GM12891 (cell line): ENCODE results near the gene PPP1R3F. TPM values are rescaled to one million over a fixed set of nuclear protein-coding genes. Genes with fewer than 3 reads are reported as not detected.
A peak's percentile ranks its signal among the peaks of the same experiment; 100 is the strongest.

Experiments
- DNase-seq: peaks from one replicate; pipeline ENCODE4 v3.0.0; 2011; ENCODE audit warnings: low spot score; ENCODE audit not compliant: insufficient read length
- FAIRE-seq: peaks from 2 replicates; lab custom pipeline; 2011; peaks lifted over from hg19 to GRCh38; lab: Jason Lieb, UNC
- PAX5 ChIP-seq: IDR thresholded peaks from 2 replicates; pipeline ENCODE4 v1.6.1; 2011; ENCODE audit warnings: low read length, moderate library complexity, mild to moderate bottlenecking; ENCODE audit not compliant: insufficient read depth, severe bottlenecking
- POLR2A ChIP-seq: IDR thresholded peaks from 2 replicates; pipeline ENCODE4 v1.6.1; 2011; ENCODE audit warnings: low read depth, low read length, control low read depth
- POLR2AphosphoS5 ChIP-seq: IDR thresholded peaks from 2 replicates; pipeline ENCODE4 v1.6.1; 2011; ENCODE audit warnings: low read depth, low read length, control low read depth
- POU2F2 ChIP-seq: IDR thresholded peaks from 2 replicates; pipeline ENCODE4 v1.6.1; 2011; ENCODE audit warnings: low read depth, mild to moderate bottlenecking, control low read depth, low read length, moderate library complexity
- SPI1 ChIP-seq: IDR thresholded peaks from 2 replicates; pipeline ENCODE4 v1.6.1; 2011; ENCODE audit warnings: low read depth, low read length, control low read depth
- TAF1 ChIP-seq: IDR thresholded peaks from 2 replicates; pipeline ENCODE4 v1.6.1; 2011; ENCODE audit warnings: low read depth, low read length, control low read depth
- polyA plus RNA-seq: library from polyadenylated mRNA; unstranded; fragments of >200 nt; gene quantifications from one replicate; pipeline ENCODE4 v1.2.1, GENCODE V29; 2012; ENCODE audit warnings: low read depth, missing spikeins, inconsistent platforms; ENCODE audit not compliant: missing spikeins

PPP1R3F gene, protein sequence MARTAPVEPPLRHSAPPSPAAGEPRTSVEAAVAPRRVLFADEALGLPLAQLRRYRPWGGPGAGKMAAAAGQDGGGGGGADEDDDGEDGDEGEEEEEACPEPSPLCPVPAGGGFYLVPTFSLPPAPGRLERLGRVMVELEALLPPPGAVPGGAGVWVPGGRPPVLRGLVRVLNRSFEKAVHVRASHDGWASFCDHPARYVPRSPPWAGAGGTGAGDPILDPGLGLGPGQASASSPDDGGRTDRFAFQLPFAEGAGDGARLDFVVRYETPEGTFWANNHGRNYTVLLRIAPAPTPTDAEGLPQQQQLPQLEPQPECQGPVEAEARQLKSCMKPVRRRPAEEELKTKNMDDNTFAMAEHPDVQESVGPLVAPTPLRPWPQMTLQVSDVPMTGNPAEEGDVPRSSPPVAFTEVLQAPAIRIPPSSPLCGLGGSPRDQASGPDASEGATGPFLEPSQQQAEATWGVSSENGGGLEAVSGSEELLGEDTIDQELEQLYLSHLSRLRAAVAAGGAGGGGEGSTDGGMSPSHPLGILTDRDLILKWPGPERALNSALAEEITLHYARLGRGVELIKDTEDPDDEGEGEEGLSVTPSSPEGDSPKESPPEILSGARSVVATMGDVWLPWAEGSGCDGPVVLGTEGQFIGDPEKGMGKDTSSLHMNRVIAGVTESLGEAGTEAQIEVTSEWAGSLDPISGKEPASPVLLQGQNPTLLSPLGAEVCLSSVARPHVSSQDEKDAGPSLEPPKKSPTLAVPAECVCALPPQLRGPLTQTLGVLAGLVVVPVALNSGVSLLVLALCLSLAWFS
- polyA plus RNA-seq = 1.8 TPM

DNA sequence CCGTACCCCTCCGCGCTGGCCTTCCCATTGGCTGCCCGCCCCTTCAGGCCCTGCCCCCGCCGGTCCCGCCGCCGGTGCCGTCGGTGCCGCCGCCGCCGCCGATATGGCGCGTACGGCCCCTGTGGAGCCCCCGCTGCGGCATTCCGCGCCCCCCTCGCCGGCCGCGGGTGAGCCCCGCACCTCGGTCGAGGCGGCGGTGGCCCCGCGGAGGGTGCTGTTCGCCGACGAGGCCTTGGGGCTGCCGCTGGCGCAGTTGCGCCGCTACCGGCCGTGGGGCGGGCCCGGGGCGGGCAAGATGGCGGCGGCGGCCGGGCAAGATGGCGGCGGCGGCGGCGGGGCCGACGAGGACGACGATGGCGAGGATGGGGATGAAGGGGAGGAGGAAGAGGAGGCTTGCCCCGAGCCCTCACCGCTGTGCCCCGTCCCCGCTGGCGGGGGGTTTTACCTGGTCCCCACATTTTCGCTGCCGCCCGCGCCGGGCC, at the start of gene PPP1R3F:
PPP1R3F (plus strand) TSS at position 27 of the 482 bp plus-strand sequence; CDS start at position 104, 77 bp downstream.
- TF ChIP-seq POU2F2 (no peak), TAF1 (no peak), SPI1 (no peak), POLR2AphosphoS5 (no peak), PAX5 (no peak), POLR2A (no peak)
- DNase-seq = no peak
- no peak for FAIRE-seq

DNA sequence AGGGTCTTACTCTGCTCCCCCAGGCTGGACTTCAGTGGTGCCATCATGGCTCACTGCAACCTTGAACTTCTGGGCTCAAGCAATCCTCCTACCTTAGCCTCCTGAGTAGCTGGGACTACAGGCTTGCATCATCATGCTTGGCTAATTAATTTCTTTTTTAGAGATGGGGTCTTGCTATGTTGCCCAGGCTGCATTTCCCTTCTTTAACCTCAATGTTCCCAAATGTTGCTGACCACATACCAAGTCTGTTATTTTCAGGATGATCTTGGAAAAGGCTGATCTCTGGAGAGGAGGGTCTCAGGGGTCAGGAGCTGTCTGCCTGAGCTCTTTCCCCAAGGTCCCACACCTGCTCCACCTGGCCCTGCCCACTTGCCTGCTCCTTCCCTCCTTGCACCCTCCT, 49.5 kb upstream of the PPP1R3F start:
- FAIRE-seq (no peak), DNase-seq (no peak)
- no peak for TF ChIP-seq SPI1
- no peak for TF ChIP-seq PAX5
- TF ChIP-seq TAF1 = no peak
- TF ChIP-seq POLR2A = no peak

DNA sequence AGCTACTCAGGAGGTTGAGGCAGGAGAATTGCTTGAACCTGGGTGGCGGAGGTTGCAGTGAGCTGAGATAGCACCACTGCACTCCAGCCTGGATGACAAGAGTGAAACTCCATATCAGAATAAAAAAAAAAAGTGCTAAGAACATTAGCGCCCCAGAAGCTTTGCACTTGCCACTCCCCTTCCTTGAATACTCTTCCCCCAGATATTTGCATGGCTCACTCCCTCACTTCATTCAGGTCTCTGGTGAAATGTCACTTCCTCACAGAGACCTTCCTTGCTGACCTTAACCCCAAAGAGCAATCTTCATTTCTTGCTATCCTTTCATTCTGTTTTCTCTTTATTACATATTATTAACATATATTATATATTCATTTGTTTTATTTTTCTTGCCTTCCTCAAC, 47.7 kb upstream of the PPP1R3F start:
- no peak for TF ChIP-seq POLR2AphosphoS5
- no peak for TF ChIP-seq POLR2A
- TF ChIP-seq SPI1 = no peak
- TF ChIP-seq TAF1 = no peak
- TF ChIP-seq PAX5 = no peak
- no peak for TF ChIP-seq POU2F2
- no peak for FAIRE-seq
- no peak for DNase-seq

DNA sequence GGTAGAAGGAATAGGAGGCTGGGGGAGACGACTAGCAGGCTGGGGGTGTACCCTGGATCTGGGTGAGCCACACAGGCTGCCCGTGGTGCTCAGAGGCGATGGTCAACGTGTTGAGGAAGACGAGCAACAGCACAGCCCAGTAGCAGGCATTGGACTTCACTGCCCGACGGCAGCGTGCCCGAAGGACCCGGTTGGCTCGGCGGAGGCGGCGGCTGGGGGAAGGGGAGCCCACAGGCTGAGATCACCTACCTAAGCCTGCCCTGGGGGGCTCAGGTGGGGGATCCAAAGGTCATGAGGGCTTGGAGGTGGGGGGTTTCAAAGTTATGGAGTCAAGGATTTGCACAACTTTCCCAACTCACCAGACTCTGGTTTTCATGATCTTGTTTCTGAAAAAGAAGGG, 43.7 kb upstream of the PPP1R3F start:
- DNase-seq (no peak), FAIRE-seq (no peak)

DNA sequence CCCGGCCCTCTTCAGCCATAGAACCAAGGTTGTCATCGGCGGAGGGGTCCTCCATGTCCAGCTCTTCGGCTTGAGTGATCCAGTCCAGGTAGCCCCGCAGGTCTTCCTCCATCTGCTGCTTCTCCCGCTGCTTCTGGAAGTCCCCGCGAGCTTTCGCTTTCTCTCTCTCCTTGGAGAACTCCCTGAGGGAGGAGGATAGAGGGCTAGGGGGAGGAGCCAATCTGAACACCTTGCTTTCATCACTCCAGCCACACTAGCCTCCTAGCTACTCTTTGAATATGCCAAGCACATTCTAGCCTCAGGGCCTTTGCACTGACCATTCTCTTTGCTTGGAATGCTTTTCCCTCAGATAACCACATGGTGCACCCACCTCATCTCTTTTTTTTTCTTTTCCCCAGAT, 42.6 kb upstream of the PPP1R3F start:
- no peak for DNase-seq
- FAIRE-seq = no peak
- TF ChIP-seq PAX5 (no peak), SPI1 (no peak), POLR2A (no peak), POLR2AphosphoS5 (no peak), POU2F2 (no peak), TAF1 (no peak)

More for the DNA sequence above, 43.7 kb upstream of the PPP1R3F start:
- TF ChIP-seq POLR2AphosphoS5 = no peak
- no peak for TF ChIP-seq TAF1
- TF ChIP-seq SPI1 = no peak
- TF ChIP-seq POLR2A = no peak
- TF ChIP-seq PAX5 = no peak
- TF ChIP-seq POU2F2 = no peak

DNA sequence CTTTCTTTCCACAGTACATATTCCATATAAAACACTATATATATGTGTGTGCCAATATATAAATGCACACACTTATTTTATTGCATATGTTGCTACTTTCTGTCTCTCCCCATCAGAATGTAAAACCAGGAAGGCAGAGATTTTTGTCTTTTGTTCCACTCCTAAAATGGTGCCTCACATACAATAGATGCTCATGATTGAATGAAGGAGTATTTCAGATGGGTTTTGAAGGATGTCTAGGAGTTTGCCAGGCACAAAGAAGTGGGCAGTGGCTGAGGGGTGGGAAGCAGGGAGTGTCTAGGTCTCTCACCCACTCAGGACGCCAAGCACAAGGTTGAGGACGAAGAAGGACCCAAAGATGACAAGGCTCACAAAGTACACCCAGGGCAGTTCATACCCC, 41.9 kb upstream of the PPP1R3F start:
- TF ChIP-seq TAF1 = no peak
- no peak for TF ChIP-seq POLR2AphosphoS5
- TF ChIP-seq SPI1 = no peak
- no peak for FAIRE-seq

DNA sequence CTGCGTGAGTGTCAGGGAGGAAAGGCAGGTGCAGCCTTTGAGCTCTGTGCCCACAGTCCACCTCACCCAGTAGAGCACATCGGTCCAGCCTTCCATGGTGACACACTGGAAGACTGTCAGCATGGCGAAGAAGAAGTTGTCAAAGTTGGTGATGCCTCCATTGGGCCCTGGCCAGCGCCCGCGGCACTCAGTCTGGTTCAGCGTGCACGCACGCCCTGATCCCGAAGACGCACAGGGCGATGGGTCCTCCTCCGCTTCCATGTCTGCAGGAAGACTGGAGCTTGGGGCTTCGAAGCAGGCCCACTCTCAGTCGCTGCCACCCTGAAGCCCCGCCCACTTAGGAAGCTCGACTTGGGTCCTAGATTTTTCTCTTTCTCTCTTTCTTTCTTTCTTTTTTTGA, 41.4 kb upstream of the PPP1R3F start:
- no peak for DNase-seq
- FAIRE-seq = no peak
- no peak for TF ChIP-seq POLR2A
- TF ChIP-seq POLR2AphosphoS5 = no peak
- TF ChIP-seq POU2F2 = no peak
- TF ChIP-seq SPI1 = no peak
- no peak for TF ChIP-seq TAF1
- TF ChIP-seq PAX5 = no peak

More for the DNA sequence above, 41.9 kb upstream of the PPP1R3F start:
- DNase-seq = no peak

DNA sequence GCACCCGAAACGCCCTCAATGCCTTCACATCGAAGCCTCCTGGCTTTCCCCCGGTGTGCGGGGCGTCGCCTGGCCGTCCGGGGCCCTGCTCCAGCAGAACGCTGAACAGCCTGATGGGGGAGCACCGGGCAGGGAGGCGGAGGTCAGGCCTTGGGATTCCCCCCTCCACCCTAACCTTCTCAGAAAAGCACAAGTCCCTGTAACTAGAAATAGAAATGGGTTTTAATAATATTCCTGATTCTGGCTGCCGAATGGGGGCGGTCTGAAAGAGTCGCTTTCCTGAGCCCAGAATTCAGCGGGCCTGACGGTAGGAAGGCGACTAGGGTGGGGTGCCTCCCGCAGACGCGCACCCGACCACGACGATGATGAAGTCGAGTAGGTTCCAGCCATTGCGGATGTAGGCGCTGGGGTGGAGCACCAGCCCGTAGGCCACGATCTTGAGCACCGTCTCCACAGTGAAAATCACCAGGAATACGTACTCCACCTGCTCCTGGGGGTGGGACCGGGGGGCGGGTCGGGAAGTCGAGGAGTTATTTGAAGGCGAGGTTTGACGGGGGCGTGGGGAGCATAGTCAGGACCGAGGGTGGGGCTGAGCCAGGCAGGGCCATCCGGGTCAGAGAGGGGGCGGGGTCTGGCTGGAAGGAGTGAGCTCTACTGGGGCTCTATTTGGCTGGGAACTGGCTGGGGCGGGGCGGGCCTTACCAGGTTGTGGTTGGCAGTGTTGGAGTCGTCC, 38.9 kb upstream of the PPP1R3F start:
- FAIRE-seq (no peak), DNase-seq (peak; percentile 65)
- TF ChIP-seq POLR2AphosphoS5 = no peak
- TF ChIP-seq POLR2A = no peak
- TF ChIP-seq TAF1 = no peak
- no peak for TF ChIP-seq SPI1
- TF ChIP-seq PAX5 = no peak
- no peak for TF ChIP-seq POU2F2

DNA sequence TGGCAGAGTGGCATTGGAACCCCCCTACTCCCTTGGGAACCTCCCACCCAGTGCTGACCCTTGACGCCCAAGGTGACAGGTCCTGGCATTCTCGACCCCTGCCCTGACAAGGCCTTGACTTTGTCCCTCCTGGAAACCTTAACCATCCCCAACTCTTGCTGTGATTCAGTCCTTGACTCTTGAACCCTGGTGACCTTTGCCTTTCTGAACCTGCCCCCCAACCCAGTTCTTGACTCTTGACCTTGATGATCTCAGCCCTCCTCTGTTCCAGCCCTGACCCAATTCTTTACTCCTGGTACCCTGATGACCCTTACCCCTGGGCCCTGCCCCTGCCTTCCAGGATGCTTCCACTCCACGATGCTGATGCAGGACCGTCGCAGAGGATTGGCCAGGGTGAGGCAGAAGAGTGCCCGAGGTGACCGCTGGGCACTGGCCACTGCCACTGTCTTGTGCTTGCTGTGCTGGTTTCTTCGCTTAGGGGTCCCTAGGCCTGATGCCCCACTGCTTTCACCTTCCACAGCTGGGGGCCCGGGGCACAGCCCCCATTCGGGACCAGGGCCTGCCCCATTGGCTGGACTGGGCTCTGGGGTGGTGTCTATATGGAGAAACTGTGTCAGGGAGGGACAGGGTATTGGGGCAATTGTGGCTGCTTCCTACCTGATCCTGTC, 38.1 kb upstream of the PPP1R3F start:
- DNase-seq = no peak
- TF ChIP-seq TAF1 = no peak
- no peak for TF ChIP-seq PAX5
- no peak for TF ChIP-seq POLR2A
- TF ChIP-seq POU2F2 = no peak
- no peak for TF ChIP-seq SPI1
- TF ChIP-seq POLR2AphosphoS5 = no peak
- FAIRE-seq = no peak
